Stimulated activated CD4-positive, alpha-beta T cell treated with anti-CD3 and anti-CD28 coated beads, Interleukin-1b, Interleukin-23, amount 100 ng/mL, for 48 hours (primary cell): Measurements from ENCODE around the gene RRP7A.
"Not testable (repeated sequence)": the region's sequence is repeated elsewhere in the genome, so short reads cannot be mapped to it uniquely, and the experiment has no call there.

Source experiments
- DNase-seq: peaks from one replicate; pipeline ENCODE4 v3.0.0-alpha.2; 2020

Gene RRP7A

DNA sequence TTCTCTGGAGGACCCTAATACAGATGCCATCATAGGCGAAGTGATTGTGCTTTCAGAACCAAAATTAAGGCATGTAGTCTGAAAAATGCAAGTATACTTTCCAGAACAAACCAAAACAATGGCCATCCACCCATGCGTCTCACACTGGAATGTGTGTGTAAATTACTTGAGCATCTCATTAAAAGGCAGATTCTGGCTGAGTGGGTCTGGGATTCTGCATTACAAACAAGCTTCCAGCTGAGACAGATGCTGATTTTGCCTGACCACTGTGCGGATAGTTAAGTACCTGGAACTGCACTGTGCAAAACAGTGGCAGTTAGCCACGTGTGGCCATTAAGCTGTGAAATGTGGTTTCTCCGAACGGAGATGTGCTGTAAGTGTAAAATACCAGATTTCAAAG lies 26.2 kb downstream of the RRP7A start:
- DNase-seq, result no peak

DNA sequence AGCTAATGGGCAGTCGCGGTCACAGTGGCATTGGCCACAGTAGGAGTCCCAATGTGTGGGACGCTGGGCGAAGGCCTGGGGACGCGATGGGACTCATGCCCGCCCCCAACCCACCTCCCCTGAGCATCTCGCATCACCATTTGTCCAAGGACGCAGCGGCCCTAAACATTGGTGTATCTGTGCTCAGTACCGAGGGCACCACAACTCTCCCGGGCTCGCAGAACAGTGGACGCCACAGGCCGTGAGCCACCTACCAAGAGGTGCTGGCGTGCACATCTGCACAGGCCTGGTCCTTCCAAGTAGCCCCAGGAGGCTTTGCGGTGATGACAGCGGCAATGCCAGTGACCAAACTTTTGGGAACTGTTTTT lies 27.3 kb downstream of the RRP7A start:
- no peak for DNase-seq

DNA sequence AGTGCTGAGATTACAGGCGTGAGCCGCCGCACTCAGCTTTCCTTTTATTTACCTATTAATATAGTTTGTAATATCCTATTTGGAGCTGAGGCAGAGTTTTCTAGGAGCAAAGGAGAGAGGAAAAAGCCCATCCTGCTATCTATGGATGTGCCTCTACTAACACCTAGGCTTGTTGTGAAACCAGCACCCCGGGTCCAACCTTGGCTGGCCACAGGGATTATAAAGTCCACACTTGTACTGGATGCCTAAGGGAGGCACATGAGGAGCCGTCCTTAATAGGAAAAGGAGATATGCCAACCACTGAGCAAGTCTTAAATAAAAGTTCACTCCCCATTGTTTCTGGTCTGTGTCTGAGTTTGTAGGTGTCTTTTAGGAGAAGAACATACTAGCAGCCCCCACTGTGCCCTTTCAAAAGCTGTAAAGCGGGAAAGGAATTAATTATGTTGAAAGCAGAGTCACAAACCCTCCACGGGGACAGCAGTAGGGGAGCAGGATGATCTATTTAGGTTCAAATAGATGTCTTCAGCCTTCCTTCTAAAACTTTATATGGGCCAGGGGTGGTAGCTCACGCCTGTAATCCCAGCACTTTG lies 29.3 kb downstream of the RRP7A start:
- DNase-seq, result no peak

DNA sequence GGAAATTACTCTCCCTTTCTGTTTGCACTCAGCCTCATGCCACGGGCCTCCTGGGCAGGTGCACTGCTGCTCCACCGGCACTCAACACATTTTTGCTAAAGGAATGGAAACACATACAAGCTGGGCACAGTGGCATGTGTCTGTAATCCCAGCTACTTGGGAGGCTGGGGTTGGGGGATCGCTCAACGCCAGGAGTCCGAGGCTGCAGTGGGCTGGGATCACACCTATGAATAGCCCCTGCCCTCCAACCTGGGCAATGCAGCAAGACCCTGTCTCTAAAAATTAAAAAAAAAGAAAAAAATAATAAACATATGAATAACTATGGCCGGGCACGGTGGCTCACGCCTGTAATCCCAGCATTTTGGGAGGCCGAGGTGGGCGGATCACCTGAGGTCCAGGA lies 30.6 kb downstream of the RRP7A start:
- no peak for DNase-seq

DNA sequence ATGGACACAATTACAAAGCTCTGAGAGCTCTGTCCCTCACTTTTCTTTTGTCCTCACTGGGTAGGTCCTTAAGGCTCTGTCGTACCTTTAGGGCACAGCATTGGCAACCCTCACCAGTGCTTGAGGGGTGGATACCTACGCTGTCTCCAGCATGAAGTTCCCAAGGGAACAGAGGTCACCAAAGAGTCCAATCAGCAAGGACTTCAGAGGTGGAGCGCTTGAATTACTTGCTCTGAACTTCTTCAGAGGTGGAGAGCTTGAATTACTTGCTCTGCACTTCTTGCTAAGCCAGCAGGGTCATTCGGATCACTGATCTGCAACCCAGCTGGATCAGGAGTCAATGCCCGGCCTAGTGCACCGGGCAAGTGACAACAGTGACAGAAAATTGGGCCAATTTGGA lies 35.1 kb downstream of the RRP7A start:
- no peak for DNase-seq

DNA sequence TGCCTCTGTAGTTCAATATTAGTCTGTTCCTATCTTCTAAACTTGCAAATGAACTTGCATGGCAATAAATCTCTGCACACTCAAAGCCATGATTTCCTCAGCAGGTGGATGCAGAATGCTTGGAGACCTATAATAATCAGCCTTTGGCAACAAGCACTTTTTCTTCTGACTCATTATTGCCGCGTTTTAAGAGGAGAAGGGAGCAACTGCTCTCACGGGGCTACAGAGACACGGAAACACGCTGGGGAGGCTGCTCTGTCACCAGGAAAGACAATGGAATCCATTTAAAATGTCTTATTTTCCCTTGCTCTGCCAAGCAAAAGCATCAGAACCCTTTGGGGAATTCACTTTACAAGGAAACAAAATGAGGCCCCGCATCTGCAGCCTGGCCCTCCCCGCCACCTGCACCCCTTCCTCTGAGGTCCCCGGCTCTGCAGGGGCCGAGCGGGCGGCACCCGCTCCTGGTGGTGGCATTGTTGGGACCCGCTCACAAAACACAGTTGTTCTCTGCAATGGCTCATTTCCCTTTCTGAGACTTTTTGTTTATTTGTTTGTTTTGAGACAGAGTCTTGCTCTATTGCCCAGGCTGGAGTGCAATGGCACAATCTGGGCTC lies 35.9 kb downstream of the RRP7A start:
- not testable (repeated sequence) for DNase-seq

DNA sequence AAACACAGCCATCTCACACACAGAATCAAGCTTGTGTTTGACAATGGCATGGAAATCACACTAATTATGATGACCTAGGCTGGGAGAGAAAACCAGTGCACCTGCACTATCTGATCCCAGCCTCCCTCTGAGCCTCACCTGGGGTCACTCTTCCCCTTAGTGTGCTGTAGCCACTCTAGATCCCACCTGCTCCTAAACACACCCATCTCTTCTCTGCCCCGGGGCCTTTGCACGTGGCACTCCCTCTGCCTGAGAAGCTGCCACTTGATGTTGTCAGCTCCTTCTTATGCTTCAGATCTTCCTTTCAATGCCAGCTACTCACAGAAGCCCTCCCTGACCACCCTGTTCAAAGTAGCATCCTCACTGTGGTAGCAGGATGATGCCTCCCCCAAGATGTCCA lies 44.5 kb downstream of the RRP7A start:
- DNase-seq, result no peak

DNA sequence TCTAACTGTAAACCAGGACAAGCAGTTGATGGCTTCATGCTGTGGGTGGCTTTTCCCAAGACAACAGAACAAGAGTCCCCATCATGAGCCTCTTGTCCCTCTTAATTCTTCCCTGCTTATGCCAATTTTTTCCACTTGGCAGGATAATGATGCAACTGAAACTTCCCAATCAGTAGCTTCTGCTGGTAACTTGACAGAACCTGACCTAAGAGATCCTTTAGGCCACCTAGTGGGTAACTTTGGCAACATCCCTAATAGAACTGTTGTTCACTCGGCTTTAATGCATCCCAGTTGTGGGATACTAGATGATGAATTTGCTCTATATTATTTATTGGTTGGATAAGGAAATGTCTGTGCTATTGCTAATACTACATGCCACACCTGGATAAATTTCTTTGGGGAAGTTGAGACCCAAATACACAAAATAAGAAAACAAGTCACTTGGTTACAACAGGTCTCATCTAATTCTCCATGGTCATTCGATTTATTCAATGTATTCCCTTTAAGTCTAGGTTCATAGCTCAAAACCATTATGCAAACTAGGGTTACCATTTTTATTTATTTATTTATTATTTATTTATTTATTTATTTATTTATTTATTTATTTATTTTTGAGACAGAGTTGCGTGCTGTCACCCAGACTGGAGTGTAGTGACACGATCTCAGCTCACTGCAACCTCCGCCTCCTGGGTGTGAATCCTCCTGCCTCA lies 46.0 kb downstream of the RRP7A start:
- no peak for DNase-seq

DNA sequence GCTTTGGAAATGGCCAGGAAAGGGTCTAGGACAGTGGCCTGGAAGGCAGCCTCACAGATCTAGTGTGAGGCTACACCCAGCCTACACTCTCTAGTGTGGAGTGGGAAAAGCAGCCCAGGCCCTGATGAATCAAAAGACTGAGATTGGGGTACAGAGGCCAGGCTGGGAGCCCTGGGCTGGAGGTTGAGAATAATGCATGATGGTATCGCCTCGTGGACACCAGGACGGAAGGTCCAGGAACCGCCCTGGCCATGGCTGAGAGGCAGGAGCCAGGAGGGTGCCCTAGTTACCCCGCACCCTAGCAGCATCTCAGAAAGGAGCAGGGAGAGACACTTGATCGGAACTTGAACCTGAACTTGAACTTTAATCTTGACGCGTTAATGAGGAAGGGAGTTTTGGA lies 46.9 kb downstream of the RRP7A start:
- no peak for DNase-seq

DNA sequence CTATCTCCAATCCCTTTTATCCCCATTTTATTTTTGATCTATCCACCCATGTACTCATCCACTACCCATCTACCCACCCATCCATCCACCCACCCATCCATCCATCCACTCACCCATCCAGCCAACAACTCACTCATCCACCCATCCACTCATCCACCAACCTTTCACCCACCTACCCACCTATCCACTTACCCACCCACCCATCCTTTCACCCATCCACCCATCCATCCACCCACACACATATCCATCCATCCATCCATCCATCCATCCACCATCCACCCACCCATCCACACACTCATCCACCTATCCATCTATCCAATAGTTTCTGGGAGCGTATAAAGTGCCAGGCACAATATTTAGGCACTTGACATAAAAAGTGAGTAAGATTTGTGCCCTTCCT lies 48.2 kb downstream of the RRP7A start:
- DNase-seq, result no peak

DNA sequence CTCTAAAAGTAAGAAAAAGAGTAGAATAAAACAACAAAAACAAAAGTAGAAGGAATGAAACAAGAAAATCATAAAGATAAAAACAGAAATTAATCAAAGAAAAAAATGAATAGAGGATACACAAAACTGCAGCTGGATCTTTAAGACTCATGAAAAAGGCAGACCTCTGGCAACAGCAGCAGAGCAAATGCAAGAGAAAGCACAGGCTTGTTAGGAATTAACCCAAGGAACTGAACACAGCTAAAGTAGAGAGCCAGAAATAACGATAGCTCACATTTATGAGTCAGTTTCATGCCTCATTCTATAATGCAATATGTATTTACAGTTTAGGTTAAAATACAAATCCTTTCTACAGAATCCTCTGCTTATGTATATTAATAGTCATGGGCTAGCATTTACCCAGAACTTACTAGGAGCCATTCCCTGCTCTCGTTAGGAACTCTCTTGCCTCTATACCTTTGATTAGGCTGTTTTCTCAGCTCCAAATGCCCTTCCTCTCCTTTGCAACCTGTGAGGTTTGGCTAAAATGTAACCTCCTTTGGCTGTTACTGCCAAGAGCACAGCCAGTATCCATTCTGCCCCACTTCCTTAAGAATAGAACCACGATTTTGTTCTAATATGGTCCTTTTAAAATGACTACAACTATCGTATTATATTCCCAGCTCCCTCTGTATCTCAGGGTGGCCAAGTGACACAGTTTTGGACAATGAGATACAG lies 49.1 kb downstream of the RRP7A start:
- no peak for DNase-seq

DNA sequence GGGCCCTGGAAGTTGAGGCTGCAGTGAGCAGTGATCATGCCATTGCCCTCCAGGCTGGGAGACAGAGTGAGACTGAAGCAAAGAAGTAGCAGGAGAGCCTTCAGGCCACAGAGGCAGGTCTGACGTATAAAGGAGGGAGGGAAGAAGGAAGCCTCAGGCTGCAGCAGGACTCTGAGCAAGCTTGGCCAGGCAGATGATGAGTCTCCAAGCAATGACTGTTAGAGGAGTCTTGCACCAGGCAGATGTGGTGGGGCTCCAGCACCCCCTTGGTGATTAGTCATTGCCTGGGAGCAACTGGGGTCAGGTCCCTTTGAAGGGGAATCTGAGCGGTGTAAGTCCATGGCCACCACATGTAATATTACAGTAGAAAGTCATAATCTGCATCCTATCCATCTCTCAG lies 50.8 kb downstream of the RRP7A start:
- DNase-seq, result no peak

DNA sequence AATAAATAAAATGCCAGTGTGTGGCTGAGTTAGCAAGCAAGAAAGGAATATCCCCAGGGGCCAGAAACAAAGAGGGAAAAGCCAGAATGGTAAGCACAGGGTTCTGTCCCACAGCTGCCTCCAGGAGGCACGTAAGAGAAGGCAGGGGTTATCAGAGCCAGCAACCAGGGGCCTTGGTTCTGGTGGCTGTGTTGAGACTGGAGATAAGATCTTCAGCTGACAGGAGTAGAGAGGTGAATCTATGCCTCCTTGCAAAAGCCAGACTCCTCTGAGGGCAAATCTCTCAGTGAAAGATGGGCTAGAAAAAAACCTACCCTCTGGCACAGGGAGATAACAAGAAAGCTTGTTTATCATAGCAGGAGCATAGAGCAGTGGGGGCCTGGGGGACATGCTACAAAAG lies 57.6 kb downstream of the RRP7A start:
- DNase-seq, result no peak

DNA sequence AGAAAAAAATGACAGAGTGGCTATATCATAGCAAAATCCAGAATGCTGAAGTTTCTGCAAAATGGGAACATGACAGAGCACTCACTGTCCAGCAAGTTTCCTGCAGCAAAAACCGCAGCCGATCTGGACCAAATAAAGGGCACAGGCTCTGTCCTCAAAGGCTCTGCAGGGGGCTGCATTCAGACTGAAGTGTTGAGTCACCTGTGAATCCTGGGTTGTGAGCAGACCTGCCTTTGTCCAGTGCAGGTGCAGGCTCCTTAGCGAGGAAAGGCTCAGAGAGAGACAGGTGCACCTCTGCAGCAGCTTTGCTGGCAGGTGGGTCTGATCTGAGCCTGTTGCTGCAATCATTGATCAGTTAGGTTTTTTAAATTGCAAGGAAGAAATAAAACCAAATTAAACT lies 58.1 kb downstream of the RRP7A start:
- no peak for DNase-seq
